T-helper 2 cell (primary cell): ENCODE data around the gene DYRK3.
A peak's percentile ranks its signal among the peaks of the same experiment; 100 is the strongest.
"Not testable (repeated sequence)": the region's sequence is repeated elsewhere in the genome, so short reads cannot be mapped to it uniquely, and the experiment has no call there.

Experiments used
- DNase-seq, 5 experiments: peaks; one replicate each; pipeline versions ENCODE4 v3.0.0 to v3.0.0-alpha.2; 2012 to 2022

The DYRK3 gene

GRCh38 chr1:206631085-206631509, 4.2 kb upstream of the DYRK3 start:
- peak in 1 of 5 experiments; percentile 37 for DNase-seq

DNA sequence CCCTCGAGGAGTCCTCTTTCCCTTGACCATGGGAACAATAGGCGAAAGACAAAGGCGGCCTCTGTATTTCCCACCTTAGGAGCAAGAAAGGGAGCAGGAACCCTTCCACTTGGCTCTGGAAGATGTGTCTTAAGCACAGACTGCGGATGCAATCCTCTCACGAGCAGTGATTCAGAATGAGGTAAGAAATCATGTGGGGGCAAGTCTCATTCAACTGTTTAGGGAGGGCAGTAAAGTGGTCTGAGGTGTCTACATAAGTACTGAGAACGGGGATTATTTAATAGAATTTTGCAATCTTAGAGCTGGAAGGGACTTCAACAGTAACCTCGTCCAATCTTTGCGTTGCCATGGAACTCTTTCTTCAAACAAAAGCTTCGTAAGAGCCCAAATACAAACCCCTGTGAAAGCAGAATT, 1.6 kb upstream of the DYRK3 start:
- no peak for DNase-seq

DNA sequence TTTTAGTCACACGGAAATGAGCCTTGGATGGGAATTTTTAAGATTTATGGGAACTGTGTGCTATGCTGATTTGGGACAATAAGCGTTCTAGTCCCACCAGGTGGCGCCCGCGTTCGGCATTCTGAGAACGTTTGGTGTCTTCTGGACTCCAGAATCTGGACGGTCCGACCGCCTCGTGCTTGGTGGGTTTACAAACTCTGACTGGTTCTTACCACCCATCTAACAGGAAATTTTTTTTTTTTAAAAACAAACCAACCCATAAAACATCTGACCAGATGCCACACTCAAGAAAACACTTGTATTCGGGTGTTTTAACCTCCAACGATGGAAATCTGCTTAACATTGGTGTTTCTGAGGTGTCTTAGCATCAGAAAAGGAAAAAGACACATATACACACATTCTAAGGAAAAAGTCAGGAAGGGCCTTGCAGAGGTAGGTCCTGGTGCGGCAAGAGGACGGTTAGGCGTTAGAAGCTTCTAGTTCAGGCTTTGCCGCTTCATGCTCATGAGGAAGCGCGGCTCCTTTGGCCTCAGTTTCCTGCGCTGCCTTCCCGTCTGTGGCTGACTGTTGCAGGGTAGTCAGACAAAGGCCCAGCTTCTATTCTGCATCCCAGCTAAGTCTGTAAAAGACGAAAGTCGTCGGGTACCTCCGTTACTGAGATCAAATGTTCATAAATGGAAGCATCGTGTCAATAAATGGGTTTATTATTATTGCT, 814 bp upstream of the DYRK3 start:
- peak; percentile 41 to 63 (median 61) for DNase-seq

- DNase-seq = peak in 1 of 5 experiments; percentile 8
Observed at GRCh38 chr1:206635978-206636345, 626 bp downstream of the DYRK3 start.

- DNase-seq = no peak
Observed at GRCh38 chr1:206636671-206637070, 1.3 kb downstream of the DYRK3 start.

- DNase-seq = no peak
Observed at GRCh38 chr1:206637605-206638004, 2.3 kb downstream of the DYRK3 start.

DNA sequence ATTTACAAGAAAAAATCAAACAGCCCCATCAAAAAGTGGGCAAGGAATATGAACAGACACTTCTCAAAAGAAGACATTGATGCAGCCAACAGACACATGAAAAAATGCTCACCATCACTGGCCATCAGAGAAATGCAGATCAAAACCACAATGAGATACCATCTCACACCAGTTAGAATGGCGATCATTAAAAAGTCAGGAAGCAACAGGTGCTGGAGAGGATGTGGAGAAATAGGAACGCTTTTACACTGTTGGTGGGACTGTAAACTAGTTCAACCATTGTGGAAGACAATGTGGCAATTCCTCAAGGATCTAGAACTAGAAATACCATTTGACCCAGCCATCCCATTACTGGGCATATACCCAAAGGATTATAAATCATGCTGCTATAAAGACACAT, 6.7 kb downstream of the DYRK3 start:
- not testable (repeated sequence) for DNase-seq

- DNase-seq = no peak
Observed at GRCh38 chr1:206643118-206643698, 7.9 kb downstream of the DYRK3 start.

GRCh38 chr1:206646504-206646903, 11.2 kb downstream of the DYRK3 start:
- no peak for DNase-seq

DNA sequence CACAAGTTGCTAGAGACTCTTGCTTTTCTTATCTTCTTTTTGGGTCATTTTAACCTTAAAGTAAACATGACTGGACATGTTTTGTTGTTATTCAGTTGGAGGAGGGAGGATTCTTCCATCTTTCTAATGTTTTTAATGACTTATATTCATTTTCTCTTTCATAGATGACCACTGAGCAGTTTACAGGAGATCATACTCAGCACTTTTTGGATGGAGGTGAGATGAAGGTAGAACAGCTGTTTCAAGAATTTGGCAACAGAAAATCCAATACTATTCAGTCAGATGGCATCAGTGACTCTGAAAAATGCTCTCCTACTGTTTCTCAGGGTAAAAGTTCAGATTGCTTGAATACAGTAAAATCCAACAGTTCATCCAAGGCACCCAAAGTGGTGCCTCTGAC, 11.9 kb downstream of the DYRK3 start:
- no peak for DNase-seq

- no peak for DNase-seq
Observed at GRCh38 chr1:206649261-206649921, 14.1 kb downstream of the DYRK3 start.

DNA sequence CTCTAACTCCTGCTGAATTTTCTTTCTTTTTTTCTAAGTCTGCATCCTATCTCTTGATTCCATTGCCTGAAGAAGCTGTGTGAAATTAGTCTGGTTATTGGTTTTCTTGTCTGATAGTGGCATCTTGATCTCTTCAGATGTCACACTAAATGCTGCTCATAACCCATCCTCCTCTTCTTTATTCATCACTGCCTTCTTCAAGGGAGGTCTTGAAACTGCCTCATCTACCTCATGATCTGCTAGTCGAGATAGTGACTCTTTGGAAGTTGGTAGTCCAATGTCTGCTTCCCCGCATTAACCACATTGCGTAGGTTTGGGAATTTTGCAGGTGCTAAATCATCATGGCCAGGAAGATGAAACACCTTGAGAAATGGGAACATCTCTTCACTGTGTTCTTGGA, 15.7 kb downstream of the DYRK3 start:
- DNase-seq = no peak

DNA sequence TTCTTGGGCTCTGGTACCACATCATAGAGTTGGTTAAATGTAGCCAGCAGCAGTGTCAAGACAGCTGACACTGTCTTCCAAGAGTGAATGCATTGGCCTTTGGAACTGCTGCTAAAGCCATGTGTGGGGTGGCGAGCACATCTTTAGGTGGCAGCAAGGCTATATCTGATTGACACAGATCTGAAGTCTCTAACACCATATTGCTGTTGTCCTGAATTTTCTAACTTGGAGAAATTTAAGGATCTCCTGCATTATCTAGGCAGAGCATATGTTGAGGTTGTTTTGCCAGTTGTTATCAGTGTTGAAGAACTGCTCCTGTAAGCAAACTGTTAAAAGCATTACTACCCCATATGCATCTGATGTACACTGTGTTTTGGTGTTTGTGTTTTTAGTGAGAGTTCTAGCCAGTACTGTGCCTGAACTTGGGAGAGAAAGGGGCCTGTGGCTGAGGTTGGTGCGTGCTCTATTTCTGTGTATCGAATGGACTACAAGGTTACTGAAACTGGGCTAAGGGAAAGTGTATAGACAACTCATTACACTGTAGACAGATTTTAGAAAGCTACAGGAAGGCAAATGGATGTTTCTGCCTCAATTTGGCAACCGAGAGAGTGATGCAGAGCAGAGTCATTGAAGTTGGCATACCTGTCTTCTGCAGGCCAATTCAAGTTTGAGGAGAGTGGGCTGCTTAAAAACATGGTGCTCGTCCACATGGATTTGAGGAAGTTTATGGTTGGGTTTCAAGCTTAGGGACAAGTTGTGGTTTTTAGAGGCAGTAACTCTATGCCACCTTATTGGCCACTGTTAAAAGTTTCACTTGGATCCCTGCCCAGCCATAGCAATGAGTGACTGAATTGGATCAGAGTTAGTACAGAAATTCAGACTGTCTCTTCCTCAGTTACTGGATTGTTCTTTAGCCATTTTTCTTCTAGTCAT, 16.9 kb downstream of the DYRK3 start:
- no peak for DNase-seq

GRCh38 chr1:206653715-206654459, 18.6 kb downstream of the DYRK3 start:
- no peak for DNase-seq

GRCh38 chr1:206654828-206655227, 19.5 kb downstream of the DYRK3 start:
- DNase-seq = no peak

DNA sequence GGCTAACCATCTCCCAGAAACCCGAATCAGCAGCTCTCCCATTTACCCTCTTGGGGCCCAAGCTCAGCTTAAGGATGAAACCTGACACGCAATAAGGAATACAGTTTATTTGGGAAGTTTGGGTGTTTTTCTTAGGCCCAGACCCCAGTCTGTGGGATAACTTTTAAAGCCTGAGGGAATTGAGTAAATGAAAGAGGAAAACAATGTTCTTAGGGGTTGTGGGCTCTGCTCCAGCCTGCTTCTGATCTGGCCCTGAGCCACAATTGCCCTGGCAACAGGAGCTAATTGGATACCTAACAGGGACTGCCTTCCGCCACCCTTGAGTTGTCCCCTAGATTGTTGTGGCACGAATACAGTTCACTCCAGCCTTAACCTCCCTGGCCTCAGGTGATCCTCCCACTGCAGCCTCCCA, 20.1 kb downstream of the DYRK3 start:
- no peak for DNase-seq

DNA sequence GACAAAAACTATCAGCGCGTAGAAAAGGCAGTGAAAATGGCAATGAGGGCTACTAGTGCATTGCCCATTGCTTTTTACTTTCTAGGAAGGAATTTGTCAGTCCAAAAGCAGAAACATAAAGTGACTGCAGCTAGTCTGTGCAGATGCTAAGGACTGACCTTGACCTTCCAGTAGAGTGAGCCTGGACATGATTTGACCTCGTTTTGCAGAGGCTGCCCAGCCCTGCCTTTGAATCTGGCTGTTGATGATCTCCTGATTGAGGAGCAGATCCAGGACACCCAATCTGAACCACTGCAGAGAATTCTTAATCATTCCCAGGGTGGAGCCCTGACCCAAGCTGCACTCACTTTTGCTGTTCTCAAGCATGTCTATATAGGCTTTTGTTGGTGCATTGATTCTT, 21.6 kb downstream of the DYRK3 start:
- no peak for DNase-seq

- DNase-seq = no peak
Observed at GRCh38 chr1:206657751-206658150, 22.4 kb downstream of the DYRK3 start.

DNA sequence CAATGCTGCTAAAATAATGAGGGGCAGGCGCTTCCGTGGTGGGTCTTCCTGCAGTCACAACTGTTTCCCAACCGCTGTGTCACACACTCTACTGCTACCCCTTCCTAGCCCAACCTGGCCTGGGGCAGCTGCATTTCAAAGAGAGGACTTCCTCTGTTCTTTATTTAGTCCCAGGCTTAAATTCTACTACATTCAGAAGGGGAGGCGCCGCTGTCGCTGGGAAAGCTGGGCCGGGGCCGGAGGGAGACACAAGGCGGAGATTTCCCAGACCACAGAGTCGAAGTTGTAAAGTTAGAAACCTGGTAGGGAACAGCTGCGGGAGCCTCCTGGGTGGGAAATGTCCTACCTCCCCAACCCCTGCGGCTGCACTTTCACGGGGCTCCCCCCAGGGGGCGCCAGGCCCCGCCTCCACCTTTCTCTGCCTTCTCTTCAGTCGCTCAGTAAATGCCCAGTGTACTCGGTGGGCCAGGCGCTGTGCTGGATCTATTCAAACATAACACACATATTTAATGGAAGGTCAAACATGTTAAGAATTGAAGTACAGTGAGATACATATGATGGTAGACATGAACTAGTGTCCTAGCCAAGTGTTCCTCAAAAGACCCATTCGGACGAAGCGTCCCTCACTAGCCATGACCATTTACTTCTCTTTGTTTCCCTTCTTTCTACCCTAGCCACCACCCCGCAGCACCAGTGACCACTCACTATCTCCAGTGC, 23.1 kb downstream of the DYRK3 start:
- DNase-seq = peak; percentile 20 to 41 (median 36)

DNA sequence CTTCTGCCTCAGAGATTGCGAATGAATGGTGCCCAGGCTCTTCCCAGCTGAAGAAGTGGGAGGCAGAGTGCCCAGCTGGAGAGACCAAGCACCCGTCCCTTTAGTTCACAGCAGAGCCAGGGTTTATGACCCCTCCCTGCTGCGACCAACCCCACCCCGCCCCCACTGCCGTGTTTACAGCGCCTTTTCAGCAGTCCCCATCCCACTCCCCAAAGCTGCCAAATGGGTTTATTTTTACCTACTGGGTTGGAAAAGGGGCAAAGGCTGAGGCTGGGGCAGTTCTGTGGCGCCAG, 23.6 kb downstream of the DYRK3 start:
- no peak for DNase-seq

- no peak for DNase-seq
Observed at GRCh38 chr1:206660136-206660535, 24.8 kb downstream of the DYRK3 start.
